ENCODE results near the gene SPINK8.

- TF ChIP-seq, protein P1, sequence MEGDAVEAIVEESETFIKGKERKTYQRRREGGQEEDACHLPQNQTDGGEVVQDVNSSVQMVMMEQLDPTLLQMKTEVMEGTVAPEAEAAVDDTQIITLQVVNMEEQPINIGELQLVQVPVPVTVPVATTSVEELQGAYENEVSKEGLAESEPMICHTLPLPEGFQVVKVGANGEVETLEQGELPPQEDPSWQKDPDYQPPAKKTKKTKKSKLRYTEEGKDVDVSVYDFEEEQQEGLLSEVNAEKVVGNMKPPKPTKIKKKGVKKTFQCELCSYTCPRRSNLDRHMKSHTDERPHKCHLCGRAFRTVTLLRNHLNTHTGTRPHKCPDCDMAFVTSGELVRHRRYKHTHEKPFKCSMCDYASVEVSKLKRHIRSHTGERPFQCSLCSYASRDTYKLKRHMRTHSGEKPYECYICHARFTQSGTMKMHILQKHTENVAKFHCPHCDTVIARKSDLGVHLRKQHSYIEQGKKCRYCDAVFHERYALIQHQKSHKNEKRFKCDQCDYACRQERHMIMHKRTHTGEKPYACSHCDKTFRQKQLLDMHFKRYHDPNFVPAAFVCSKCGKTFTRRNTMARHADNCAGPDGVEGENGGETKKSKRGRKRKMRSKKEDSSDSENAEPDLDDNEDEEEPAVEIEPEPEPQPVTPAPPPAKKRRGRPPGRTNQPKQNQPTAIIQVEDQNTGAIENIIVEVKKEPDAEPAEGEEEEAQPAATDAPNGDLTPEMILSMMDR (IDR thresholded peaks at IDR 0.05) = no peak
- no peak for TF ChIP-seq POLR2AphosphoS5 (IDR thresholded peaks at IDR 0.05)
These were observed 11.5 kb upstream of the SPINK8 start for GRCh38 chr3:48344867-48345507.
